Caki2 (cell line): ENCODE measurements around the gene HOXD1. TPM values are rescaled to one million over a fixed set of nuclear protein-coding genes. Genes with fewer than 3 reads are reported as not detected.

ENCODE experiments used
- DNase-seq: peaks from one replicate; pipeline ENCODE4 v3.0.0-alpha.2; 2015; ENCODE audit warnings: low read depth
- in situ Hi-C: cut with HindIII; loops from 2 replicates; pipeline ENCODE4 v1.10.0; 2016; ENCODE audit warnings: low sequenced_read_pairs, low pct_unique_long_range_greater_than_20kb, mixed read lengths
- total RNA-seq: library from RNA; depleted of rRNA; stranded (reverse); fragments of >200 nt; shearing (Covaris generic); gene quantifications from 2 replicates; pipeline ENCODE4 v1.2.3, GENCODE V29; 2014; ENCODE audit warnings: low replicate concordance; rRNA removed

Gene HOXD1
- 2.4 TPM in 1 of 2 replicates, not detected in the other for total RNA-seq

GRCh38 chr2:176187899-176188773, at the start of gene HOXD1:
TSS of gene HOXD1 (plus strand) at chr2:176188668. CDS start at chr2:176188802, 134 bp downstream.
- DNase-seq = peak; percentile 77
- in situ Hi-C loops = no loop called here

DNA sequence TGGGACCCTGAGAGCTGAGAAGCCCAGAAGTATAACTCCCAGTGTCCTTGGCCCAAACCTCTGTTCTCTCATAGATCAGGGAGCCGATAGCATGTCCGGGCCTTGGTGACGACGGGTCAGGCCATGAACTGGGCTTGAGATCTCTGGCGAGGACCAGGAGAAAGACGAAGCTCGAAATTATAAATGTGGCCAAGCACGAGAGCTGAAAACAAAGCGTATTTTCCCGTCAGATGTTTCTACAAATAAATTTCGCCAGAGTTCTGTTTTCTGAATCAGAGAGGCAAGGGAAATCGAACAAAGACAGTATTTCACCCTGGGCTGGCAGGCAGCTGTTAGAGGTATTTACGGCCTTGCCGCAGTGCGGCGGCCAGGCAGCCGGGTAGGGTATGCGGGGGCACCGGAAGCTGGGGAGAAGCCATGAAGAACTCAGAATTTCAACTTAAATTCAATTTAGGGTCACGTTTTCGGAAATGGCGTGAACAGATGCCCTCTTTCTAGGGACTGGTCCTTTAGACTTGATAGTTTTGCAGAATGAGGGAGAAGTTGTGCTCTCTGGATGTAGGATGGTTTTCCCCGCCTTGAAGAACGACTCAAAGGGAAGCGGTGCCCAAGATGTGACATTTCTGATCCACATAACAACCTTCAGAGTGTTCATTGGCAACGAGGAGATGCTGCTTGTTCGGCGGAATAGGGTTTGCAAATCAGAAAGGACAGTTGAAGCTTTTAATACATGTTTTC, 49.4 kb upstream of the HOXD1 start:
- in situ Hi-C loops = no loop called here
- no peak for DNase-seq

DNA sequence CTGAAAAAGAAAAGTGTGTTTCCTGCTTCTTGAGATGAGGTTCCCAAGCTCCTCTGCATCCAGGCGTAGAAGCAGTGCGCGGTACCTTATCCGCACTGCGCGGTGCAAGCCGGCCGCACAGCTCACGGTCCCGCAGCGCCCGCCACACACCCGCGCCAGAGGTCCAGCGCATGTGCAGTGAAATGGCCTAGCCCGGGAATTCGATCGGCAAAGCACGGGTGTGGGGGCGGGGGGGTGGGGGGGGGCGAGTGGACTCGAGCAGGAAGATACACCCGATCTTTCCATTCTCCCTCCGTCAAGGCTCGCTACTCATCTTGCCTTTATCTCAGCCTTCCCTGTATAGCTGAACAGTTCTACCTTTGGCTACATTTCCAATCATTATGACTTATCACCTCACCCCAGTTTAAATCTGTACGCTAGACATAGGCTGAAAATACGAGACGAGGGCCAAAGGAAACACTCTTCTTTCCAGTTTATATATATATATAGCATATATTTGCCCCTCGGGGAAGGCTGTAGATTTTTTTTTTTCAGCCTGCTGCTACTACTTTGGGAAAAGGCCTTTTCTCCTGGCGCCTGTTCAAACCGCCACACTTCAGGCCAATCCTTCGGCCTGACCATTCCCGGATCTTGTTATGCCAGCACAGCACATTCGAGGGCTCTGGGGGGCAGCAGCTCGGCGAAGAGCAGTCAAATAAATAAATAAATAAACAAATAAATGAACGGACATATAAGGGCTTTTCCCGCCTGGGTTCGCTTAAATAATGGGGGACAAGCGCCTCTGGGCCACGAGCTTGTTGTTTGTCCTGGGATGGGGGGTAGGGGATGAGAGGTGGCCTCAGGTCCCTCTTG, 48.6 kb upstream of the HOXD1 start:
- DNase-seq = no peak
- in situ Hi-C loops = no loop called here

DNA sequence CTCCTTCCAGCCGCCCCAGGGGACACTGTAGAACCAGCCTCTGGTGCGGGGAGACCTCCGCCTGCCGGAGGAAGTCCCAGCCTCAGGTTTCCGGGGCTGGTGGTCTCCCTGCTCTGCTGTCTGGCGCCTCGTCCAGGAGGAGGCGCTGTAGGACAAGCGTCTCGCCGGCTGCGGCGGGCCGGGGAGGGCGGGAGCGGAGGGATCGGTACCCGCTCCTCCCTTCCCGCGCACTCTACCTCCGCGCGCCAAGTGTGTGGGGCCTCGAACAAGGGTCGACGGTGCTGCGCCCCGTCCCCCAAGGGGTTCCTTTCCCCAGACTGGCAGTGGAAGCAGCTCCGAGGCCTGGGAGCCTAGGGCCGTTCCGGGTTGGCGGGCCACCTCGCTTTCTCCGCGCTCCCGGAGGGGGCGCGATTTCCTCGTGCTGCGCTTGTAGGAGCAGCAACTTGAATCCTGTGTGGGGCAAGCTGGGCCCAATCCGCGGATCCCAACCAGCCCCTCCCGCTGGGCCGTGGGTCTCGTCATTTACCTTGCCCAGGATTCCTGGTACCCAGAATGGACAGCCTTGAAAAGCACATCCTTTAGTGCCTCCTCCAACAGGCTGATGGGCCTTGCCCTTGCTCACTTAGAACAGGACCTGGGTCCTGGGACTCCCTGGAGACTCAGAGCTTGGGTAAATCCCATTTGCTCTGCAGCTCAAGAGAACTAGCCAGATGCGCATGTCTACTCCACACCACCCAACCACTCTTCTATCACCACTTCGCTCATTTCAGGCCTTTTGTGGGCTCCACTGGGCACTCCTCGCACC, 47.8 kb upstream of the HOXD1 start:
- peak; percentile 86 for DNase-seq
- in situ Hi-C loops = no loop called here

DNA sequence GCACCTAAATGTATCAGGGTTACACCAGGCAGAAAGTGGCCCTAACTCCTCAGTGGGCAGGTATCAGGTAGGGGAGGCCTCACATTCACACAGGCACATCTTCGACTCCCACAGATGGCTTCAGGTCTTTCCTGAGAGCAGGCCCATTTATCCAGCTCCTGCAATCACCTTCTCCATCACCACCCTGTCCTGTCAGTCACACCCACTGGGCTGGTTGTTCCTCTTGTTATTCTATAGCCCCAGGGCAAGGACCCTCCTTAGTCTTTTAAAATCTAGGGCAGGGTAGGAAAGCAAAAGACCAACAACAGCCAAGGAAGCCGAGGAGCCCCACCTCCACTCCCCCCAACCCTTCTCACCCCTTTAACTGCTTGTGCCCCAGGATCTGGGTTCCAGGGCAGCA, 46.2 kb upstream of the HOXD1 start:
- in situ Hi-C loops = no loop called here
- no peak for DNase-seq

- no peak for DNase-seq
- in situ Hi-C loops = no loop called here
These were observed 43.1 kb upstream of the HOXD1 start for GRCh38 chr2:176145085-176145969.

- in situ Hi-C loops = no loop called here
- no peak for DNase-seq
These were observed 42.4 kb upstream of the HOXD1 start for GRCh38 chr2:176146101-176146500.

DNA sequence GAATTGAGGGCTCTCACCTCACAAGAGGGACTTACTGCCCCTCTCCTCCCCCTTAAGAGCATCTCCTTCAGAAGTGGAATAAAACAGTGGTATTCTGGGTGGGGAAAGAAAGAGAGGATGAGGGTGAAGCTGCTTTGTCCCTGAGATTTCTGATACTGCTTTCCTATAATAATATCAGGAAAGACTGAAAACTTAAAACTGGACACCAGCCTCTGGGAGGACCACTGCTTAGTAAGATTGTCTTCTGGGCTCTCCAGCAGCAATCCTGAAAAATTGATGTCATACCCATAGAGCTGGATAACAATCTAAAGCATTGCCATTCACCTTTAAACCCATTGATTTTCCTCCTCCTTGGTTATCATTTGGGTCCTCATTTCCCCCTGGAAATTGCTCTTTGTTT, 41.8 kb upstream of the HOXD1 start:
- in situ Hi-C loops = no loop called here
- no peak for DNase-seq

DNA sequence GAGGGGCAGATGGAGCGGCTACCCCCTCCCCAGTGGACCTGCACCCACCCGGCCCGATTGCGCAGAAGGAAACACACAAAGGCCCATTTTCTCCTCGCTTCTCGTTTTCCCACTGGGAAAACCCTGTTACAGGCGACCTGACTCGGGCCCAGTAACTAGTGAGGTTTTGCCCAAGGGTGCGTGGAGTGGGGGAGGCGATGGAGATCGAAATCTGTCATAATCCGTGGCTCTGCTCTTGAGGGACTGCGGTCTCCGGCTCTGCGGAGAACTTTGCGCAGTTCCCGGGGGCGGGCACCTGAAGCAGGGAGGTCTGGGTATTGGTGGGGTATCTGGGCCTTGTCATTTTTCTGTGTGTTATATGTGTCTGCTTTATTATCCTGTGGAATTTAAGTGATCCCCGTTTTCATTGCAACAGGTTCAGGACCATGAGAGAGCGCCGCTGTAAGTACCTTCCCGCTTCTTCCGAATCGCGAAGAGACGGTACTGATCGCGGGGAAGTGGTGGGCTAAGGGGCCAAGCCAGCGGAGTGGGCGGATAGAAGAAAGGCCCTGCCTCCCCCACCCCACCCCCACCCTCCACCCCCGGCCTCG, 41.2 kb upstream of the HOXD1 start:
- in situ Hi-C loops = no loop called here

GRCh38 chr2:176147800-176148496, 40.5 kb upstream of the HOXD1 start:
- no peak for DNase-seq
- in situ Hi-C loops = no loop called here

More for the DNA sequence above, 41.2 kb upstream of the HOXD1 start:
- DNase-seq = no peak

DNA sequence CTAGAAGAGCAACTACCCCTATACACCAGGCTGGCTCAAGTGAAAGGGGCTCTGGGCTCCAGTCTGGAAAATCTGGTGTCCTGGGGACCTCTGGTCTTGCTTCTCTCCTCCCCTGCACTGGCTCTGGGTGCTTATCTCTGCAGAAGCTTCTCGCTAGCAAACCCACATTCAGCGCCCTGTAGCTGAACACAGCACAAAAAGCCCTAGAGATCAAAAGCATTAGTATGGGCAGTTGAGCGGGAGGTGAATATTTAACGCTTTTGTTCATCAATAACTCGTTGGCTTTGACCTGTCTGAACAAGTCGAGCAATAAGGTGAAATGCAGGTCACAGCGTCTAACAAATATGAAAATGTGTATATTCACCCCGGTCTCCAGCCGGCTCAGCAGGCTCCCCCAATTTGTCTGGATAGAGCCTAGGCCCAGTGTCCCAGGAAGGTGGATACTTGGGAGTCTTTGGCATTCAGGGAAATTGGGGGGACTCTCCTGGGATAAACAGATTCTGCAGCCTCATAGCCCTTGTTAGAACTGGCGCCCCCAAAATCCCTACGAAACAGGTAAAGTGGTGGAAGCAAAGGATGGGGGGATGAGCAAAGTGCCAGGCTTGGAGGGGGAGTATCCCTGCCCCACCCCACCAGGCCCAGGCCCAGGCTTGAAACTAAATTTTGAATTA, 39.6 kb upstream of the HOXD1 start:
- no peak for DNase-seq
- in situ Hi-C loops = no loop called here

DNA sequence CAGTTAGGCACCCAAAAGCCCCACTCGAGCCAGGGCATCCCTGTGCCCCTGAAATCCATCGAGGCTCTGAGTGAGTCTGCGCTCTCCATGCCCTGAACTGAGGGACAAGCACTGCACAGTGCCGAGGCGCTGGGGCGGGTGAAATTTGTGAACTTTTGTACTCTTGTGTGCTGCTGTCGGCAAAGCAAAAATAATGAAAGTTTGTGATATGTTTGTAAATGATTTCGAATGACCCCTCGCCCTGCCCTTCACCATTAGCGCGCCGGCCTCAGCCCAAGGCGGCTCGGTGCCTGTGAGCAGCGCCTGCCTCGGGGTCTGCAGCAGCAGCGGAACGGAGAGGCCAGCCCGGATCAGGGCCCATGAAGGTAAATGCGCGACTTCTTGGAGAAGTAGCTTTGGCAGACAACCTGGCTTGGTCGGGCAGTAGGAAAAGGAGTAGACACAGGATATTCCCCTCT, 39.0 kb upstream of the HOXD1 start:
- DNase-seq = no peak
- in situ Hi-C loops = no loop called here

DNA sequence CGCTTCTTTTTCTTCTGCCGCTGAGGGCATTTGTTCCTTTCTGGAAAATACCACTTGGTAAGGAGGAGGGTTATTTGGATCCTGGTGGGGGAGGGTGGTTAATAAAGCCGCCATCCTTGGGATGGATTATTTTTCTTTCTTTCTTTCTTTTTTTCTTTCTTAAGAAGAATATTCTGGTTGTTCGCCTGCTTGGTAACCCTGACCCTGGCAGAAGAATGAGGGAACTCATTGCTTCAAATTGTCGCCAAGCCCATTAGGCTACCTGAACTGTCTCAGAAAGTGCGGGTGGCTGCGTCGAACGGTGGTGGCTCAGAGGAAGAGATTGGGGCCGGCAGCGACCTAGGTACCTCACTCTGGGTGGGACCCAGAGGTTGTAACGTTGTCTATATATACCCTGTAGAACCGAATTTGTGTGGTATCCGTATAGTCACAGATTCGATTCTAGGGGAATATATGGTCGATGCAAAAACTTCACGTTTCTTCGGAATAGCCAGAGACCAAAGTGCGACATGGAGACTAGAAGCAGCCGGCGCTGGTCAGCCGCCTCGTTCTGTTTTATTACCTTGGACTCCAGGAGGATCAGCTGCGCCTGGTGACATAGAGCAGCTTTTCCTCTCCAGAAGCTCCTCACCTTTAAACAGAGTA, 38.4 kb upstream of the HOXD1 start:
- no peak for DNase-seq
- in situ Hi-C loops = no loop called here

- in situ Hi-C loops = no loop called here
- DNase-seq = no peak
These were observed 37.7 kb upstream of the HOXD1 start for GRCh38 chr2:176150584-176151441.
